Mammary epithelial cell (primary cell): ENCODE measurements around the gene SMG9.

Experiments used
- CTCF ChIP-seq, 2 donors: IDR thresholded peaks in 1 of 2; conservative IDR thresholded peaks in 1 of 2; 2 replicates each; pipeline ENCODE4 v1.5.1; 2011 to 2012; ENCODE audit warnings: inconsistent platforms in 2 of 2, low read length in 2 of 2, mild to moderate bottlenecking in 2 of 2, control low read depth in 1 of 2, low read depth in 1 of 2; ENCODE audit not compliant: insufficient read depth in 1 of 2; ENCODE audit errors: extremely low read depth in 1 of 2
- EZH2 ChIP-seq: IDR thresholded peaks from 2 replicates; pipeline ENCODE4 v1.6.1; 2012; ENCODE audit warnings: low read length, inconsistent platforms, borderline replicate concordance

- TF ChIP-seq CTCF (conservative IDR thresholded peaks at IDR 0.05 in 1 of 2, IDR thresholded peaks at IDR 0.05 in 1 of 2; ENCODE audit: extremely low read depth in 1 of 2, insufficient read depth in 1 of 2, low read depth in 1 of 2, low read length in 2 of 2), result no peak
- TF ChIP-seq EZH2, result no peak
These were observed 584 bp downstream of the SMG9 start for GRCh38 chr19:43754253-43754502.
